ENCODE data around the gene RPS6KB2.

The RPS6KB2 gene

DNA sequence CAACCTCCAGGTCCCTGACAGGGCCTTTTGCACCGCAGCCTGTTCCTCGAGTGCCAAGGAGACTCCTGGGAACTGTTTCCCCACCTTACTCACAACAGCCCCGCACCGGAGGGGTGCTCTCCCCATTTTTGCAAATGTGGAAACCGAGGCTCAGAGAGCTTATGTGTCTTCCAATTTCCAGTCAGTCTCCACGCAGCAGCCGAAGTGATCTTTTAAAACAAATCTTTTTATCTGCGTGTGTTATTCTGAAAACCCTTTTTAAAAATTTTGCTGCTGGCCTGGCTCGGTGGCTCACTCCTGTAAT, 41.2 kb downstream of the RPS6KB2 start:
- no peak for TF ChIP-seq TAF1 (IDR thresholded peaks at IDR 0.05; ENCODE audit: borderline replicate concordance, insufficient read depth, low read length)
- no peak for TF ChIP-seq POLR2AphosphoS5 (IDR thresholded peaks at IDR 0.05; ENCODE audit: low read depth, low read length)
- TF ChIP-seq FOXP2 (optimal IDR thresholded peaks at IDR 0.05; ENCODE audit: borderline replicate concordance, extremely low read depth, extremely low read length, insufficient read depth), result no peak
- no peak for TF ChIP-seq SIN3A (IDR thresholded peaks at IDR 0.05; ENCODE audit: borderline replicate concordance, insufficient read depth, low read length)

DNA sequence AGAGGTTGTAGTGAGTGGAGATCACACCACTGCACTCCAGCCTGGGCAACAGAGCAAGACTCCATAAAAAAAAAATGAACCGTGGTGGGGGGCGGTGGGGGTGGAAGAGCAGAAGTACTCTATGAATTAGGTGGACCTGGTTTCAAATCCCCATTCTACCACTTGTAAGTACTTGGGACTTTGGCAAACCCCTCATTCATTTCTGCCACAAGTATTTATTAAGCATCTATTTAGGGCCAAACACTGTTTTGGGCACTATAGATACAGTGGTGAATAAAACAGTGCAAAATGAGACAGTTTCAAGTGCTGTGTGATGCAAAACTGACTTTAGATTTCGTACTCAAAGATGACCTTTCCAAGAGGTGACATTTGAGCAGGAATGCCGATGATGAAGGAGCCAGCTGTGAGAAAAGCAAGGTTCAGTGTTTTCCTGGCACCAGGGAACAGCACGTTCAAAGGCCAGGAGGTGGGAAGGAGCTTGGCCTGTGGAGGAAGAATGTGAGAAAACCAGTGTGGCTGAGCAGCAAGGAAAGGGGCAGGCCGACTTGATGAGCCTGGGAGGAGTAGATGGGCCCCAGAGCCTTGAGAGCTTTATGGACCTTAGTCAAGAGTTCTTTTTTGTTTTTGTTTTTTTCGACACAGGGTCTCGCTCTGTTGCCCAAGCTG, 42.2 kb downstream of the RPS6KB2 start:
- no peak for TF ChIP-seq FOXP2 (optimal IDR thresholded peaks at IDR 0.05; ENCODE audit: borderline replicate concordance, extremely low read depth, extremely low read length, insufficient read depth)
- TF ChIP-seq POLR2AphosphoS5 (IDR thresholded peaks at IDR 0.05; ENCODE audit: low read depth, low read length), result no peak
- TF ChIP-seq SIN3A (IDR thresholded peaks at IDR 0.05; ENCODE audit: borderline replicate concordance, insufficient read depth, low read length), result no peak
- TF ChIP-seq, protein P1, sequence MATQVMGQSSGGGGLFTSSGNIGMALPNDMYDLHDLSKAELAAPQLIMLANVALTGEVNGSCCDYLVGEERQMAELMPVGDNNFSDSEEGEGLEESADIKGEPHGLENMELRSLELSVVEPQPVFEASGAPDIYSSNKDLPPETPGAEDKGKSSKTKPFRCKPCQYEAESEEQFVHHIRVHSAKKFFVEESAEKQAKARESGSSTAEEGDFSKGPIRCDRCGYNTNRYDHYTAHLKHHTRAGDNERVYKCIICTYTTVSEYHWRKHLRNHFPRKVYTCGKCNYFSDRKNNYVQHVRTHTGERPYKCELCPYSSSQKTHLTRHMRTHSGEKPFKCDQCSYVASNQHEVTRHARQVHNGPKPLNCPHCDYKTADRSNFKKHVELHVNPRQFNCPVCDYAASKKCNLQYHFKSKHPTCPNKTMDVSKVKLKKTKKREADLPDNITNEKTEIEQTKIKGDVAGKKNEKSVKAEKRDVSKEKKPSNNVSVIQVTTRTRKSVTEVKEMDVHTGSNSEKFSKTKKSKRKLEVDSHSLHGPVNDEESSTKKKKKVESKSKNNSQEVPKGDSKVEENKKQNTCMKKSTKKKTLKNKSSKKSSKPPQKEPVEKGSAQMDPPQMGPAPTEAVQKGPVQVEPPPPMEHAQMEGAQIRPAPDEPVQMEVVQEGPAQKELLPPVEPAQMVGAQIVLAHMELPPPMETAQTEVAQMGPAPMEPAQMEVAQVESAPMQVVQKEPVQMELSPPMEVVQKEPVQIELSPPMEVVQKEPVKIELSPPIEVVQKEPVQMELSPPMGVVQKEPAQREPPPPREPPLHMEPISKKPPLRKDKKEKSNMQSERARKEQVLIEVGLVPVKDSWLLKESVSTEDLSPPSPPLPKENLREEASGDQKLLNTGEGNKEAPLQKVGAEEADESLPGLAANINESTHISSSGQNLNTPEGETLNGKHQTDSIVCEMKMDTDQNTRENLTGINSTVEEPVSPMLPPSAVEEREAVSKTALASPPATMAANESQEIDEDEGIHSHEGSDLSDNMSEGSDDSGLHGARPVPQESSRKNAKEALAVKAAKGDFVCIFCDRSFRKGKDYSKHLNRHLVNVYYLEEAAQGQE (IDR thresholded peaks at IDR 0.05; ENCODE audit: insufficient read depth in 1 of 2, low read depth in 2 of 2, low read length in 2 of 2), result no peak
- no peak for TF ChIP-seq TAF1 (IDR thresholded peaks at IDR 0.05; ENCODE audit: borderline replicate concordance, insufficient read depth, low read length)

DNA sequence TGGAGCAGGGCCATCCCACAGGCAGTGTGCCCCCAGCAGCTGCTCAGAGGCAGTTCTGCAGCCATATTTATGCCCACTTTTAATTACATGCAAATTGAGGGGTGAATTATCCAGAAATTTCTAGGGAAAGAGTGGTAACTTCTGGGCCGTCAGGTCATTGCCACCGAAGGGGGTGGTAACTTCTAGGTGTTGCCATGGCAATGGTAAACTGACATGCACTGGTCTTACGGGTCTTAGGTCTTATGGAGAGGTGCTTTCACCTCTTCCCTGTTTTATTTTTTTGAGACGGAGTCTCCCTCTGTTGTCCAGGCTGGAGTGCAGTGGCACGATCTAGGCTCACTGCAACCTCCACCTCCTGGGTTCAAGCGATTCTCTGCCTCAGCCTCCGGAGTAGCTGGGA, 44.6 kb downstream of the RPS6KB2 start:
- no peak for TF ChIP-seq POLR2AphosphoS5 (IDR thresholded peaks at IDR 0.05; ENCODE audit: low read depth, low read length)
- TF ChIP-seq TAF1 (IDR thresholded peaks at IDR 0.05; ENCODE audit: borderline replicate concordance, insufficient read depth, low read length), result no peak
- TF ChIP-seq, protein P1 (IDR thresholded peaks at IDR 0.05; ENCODE audit: insufficient read depth in 1 of 2, low read depth in 2 of 2, low read length in 2 of 2), result no peak
- no peak for TF ChIP-seq FOXP2 (optimal IDR thresholded peaks at IDR 0.05; ENCODE audit: borderline replicate concordance, extremely low read depth, extremely low read length, insufficient read depth)
- no peak for TF ChIP-seq SIN3A (IDR thresholded peaks at IDR 0.05; ENCODE audit: borderline replicate concordance, insufficient read depth, low read length)

DNA sequence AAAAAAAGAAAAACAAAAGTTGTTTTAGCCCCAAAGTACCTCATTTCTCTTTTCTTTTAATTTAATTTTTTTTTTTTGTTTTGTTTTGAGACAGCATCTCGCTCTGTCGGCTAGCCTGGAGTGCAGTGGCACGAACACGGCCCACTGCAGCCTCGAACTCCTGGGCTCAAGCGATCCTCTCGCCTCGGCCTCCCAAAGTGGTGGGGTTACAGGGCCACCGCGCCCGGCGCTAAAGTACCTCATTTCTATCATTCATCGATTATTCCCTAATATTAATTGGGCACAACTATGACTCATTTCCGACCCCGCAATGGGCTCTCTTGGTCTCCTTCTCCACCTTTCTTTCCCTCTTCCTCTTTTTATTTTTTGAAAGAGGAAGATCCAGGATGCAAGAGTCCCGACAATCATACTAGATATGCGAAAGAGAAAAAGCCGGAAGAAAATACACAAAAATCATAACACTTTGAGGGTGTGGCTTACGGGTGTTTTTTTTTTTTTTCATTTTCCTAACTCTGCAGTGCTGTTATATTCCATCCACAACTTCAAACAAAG, 54.1 kb downstream of the RPS6KB2 start:
- TF ChIP-seq SIN3A (IDR thresholded peaks at IDR 0.05; ENCODE audit: borderline replicate concordance, insufficient read depth, low read length), result no peak
- no peak for TF ChIP-seq POLR2AphosphoS5 (IDR thresholded peaks at IDR 0.05; ENCODE audit: low read depth, low read length)
- TF ChIP-seq, protein P1 (IDR thresholded peaks at IDR 0.05; ENCODE audit: insufficient read depth in 1 of 2, low read depth in 2 of 2, low read length in 2 of 2), result no peak
- TF ChIP-seq TAF1 (IDR thresholded peaks at IDR 0.05; ENCODE audit: borderline replicate concordance, insufficient read depth, low read length), result no peak
- TF ChIP-seq FOXP2 (optimal IDR thresholded peaks at IDR 0.05; ENCODE audit: borderline replicate concordance, extremely low read depth, extremely low read length, insufficient read depth), result no peak

DNA sequence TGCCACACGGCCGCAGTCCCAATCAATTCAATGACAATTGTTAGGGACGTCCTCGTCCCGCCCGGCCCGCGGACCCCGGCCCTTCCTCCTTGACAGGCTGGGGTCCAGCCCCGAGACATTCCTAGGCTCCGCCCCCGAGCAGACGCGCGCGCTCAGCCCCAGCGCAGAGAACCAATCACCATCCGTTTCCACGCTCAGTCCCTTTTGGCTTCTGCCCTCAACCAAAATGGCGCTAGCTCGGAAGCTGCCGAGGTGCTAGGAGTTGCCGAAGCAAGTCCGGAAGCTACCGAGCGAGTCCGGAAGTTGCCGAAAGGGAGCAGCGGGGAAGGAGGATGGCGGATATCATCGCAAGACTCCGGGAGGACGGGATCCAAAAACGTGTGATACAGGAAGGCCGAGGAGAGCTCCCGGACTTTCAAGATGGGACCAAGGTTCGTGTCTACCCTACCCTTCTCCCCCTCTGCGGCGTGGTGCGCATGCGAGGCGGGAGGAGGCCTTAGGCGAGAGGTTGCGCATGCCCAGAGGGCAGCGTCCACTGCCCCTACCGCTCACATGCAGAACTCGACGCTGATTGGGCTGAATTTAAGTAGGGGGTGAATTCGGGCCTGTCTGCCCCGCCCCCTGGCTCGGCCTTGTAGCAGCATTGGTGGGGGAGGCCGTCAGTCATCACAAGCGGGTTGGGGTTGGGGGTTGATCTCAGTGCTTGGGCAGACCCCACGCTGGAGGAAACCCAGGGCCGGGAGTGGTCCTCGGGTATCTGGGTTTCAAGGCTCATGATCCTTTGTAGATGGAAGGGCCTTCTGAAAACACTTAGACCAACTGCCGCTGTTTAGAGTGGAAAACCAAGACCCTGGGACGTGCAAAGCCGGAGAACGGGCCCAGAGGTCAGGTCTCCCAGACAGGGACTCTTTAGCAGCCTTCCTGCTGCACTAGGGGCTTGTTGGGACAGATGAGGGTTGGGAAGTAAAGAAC, 54.8 kb downstream of the RPS6KB2 start, which contains the start of gene AIP:
Gene AIP (plus strand): TSS at position 200 of the 972 bp plus-strand sequence. CDS start 133 bp downstream, at position 333.
- TF ChIP-seq FOXP2 (optimal IDR thresholded peaks at IDR 0.05; ENCODE audit: borderline replicate concordance, extremely low read depth, extremely low read length, insufficient read depth) (peak; percentile 57), SIN3A (IDR thresholded peaks at IDR 0.05; ENCODE audit: borderline replicate concordance, insufficient read depth, low read length) (no peak), POLR2AphosphoS5 (IDR thresholded peaks at IDR 0.05; ENCODE audit: low read depth, low read length) (peak; percentile 73), TAF1 (IDR thresholded peaks at IDR 0.05; ENCODE audit: borderline replicate concordance, insufficient read depth, low read length) (peak; percentile 92)
- TF ChIP-seq, protein P1 (IDR thresholded peaks at IDR 0.05; ENCODE audit: insufficient read depth in 1 of 2, low read depth in 2 of 2, low read length in 2 of 2), result peak in 1 of 2 experiments; percentile 15; a peak in 1 of 4 replicates
